ENCODE data around the gene DLK1.

DLK1 gene

GRCh38 chr14:100726550-100727085 is at the start of gene DLK1:
Gene DLK1 (plus strand): TSS chr14:100726892. CDS start chr14:100727069, 177 bp downstream.
- no peak for TF ChIP-seq ZNF274 (IDR thresholded peaks at IDR 0.05; ENCODE audit: low read depth, low read length)

GRCh38 chr14:100677152-100677551 is 49.5 kb upstream of the DLK1 start:
- TF ChIP-seq ZNF274 (IDR thresholded peaks at IDR 0.05; ENCODE audit: low read depth, low read length): no peak
- no peak overlapping the region for H3K4me3 ChIP-seq (ENCODE audit: low read length)

More at GRCh38 chr14:100726550-100727085, at the start of gene DLK1:
- H3K4me3 ChIP-seq (ENCODE audit: low read length): no peak within 1 kb of the TSS

GRCh38 chr14:100677554-100678468 is 48.9 kb upstream of the DLK1 start:
- no peak for TF ChIP-seq ZNF274 (IDR thresholded peaks at IDR 0.05; ENCODE audit: low read depth, low read length)

GRCh38 chr14:100678469-100678828 is 48.2 kb upstream of the DLK1 start:
- no peak for TF ChIP-seq ZNF274 (IDR thresholded peaks at IDR 0.05; ENCODE audit: low read depth, low read length)
- no peak overlapping the region for H3K4me3 ChIP-seq (ENCODE audit: low read length)

More at GRCh38 chr14:100677554-100678468, 48.9 kb upstream of the DLK1 start:
- no peak overlapping the region for H3K4me3 ChIP-seq (ENCODE audit: low read length)

- H3K4me3 ChIP-seq (ENCODE audit: low read length): no peak overlapping the region
- TF ChIP-seq ZNF274 (IDR thresholded peaks at IDR 0.05; ENCODE audit: low read depth, low read length): no peak
Measured at GRCh38 chr14:100679153-100679552, 47.5 kb upstream of the DLK1 start.

- no peak overlapping the region for H3K4me3 ChIP-seq (ENCODE audit: low read length)
Measured at GRCh38 chr14:100679707-100680438, 46.8 kb upstream of the DLK1 start.

GRCh38 chr14:100680439-100681051 is 46.1 kb upstream of the DLK1 start:
- TF ChIP-seq ZNF274 (IDR thresholded peaks at IDR 0.05; ENCODE audit: low read depth, low read length): no peak
- H3K4me3 ChIP-seq (ENCODE audit: low read length): no peak overlapping the region

More at GRCh38 chr14:100679707-100680438, 46.8 kb upstream of the DLK1 start:
- no peak for TF ChIP-seq ZNF274 (IDR thresholded peaks at IDR 0.05; ENCODE audit: low read depth, low read length)

GRCh38 chr14:100681111-100681510 is 45.6 kb upstream of the DLK1 start:
- H3K4me3 ChIP-seq (ENCODE audit: low read length): no peak overlapping the region
- TF ChIP-seq ZNF274 (IDR thresholded peaks at IDR 0.05; ENCODE audit: low read depth, low read length): no peak

GRCh38 chr14:100682749-100683148 is 43.9 kb upstream of the DLK1 start:
- no peak overlapping the region for H3K4me3 ChIP-seq (ENCODE audit: low read length)
- TF ChIP-seq ZNF274 (IDR thresholded peaks at IDR 0.05; ENCODE audit: low read depth, low read length): no peak

GRCh38 chr14:100683578-100683977 is 43.1 kb upstream of the DLK1 start:
- no peak for TF ChIP-seq ZNF274 (IDR thresholded peaks at IDR 0.05; ENCODE audit: low read depth, low read length)
- no peak overlapping the region for H3K4me3 ChIP-seq (ENCODE audit: low read length)

GRCh38 chr14:100684154-100684553 is 42.5 kb upstream of the DLK1 start:
- no peak overlapping the region for H3K4me3 ChIP-seq (ENCODE audit: low read length)
- no peak for TF ChIP-seq ZNF274 (IDR thresholded peaks at IDR 0.05; ENCODE audit: low read depth, low read length)

GRCh38 chr14:100684961-100685360 is 41.7 kb upstream of the DLK1 start:
- no peak overlapping the region for H3K4me3 ChIP-seq (ENCODE audit: low read length)
- no peak for TF ChIP-seq ZNF274 (IDR thresholded peaks at IDR 0.05; ENCODE audit: low read depth, low read length)

GRCh38 chr14:100686858-100687257 is 39.8 kb upstream of the DLK1 start:
- TF ChIP-seq ZNF274 (IDR thresholded peaks at IDR 0.05; ENCODE audit: low read depth, low read length): no peak
- H3K4me3 ChIP-seq (ENCODE audit: low read length): no peak overlapping the region

GRCh38 chr14:100687386-100687785 is 39.3 kb upstream of the DLK1 start:
- no peak overlapping the region for H3K4me3 ChIP-seq (ENCODE audit: low read length)
- no peak for TF ChIP-seq ZNF274 (IDR thresholded peaks at IDR 0.05; ENCODE audit: low read depth, low read length)
